Fibroblast of skin of left biceps (primary cell): ENCODE data around the gene NCAM2.

Source experiments
- DNase-seq, 2 experiments: peaks; one replicate each; pipeline ENCODE4 v3.0.0-alpha.2; 2013; ENCODE audit warnings: low read depth in 2 of 2

Gene NCAM2

GRCh38 chr21:21174676-21175075 is 176.5 kb downstream of the NCAM2 start:
- DNase-seq, result no peak

DNA sequence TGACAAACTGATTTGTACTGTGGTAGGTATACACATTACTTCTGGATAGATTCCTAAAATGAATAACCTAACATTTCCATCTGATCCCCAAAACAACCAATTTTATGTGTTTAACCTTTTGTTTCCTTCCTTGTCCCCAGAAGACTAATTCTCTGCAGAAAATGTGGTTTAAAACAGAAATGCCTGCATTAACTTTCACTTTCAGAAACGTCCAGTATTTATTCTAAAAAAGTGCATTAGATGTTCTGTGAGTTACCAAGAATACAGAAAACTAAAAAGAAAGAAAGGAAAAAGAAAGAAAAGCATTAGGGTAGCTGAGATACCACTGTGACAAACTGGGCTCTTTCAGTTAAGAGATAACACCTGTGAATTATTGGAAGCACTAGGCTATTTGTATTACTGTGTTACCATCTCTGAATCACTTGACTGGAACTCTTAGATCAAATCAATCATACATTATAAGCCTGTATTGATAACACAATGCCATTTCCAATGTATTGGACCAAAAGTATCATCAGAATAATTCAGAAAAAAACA is 177.7 kb downstream of the NCAM2 start:
- DNase-seq, result no peak

DNA sequence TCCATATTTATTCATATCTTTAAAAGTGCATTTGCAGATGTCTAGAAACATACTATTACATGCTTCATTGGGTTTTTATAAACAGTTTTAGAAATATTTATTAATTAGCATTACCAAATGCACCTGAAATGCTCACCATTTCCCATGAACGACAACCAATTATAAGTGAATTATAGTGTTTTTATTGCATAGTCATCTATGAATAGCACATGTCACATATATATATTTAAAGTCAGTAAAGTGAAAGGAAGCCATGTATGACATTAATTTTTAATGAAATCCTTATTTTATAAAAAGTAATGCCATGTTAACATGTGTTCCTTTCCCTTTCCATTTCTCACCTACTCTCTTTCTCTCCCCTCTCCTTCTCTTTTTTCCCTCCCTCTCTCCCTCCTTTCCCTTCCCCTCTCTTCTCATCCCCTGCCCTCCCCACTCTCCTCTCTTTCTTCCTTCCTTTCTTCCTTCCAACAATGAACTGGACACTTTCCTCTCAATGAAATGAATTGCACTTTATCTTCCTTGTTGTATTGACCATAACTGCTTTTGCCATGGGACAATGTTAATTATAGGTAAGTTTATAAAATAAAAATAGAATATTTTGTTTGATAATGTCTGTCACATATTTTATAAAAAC is 179.3 kb downstream of the NCAM2 start:
- no peak for DNase-seq

DNA sequence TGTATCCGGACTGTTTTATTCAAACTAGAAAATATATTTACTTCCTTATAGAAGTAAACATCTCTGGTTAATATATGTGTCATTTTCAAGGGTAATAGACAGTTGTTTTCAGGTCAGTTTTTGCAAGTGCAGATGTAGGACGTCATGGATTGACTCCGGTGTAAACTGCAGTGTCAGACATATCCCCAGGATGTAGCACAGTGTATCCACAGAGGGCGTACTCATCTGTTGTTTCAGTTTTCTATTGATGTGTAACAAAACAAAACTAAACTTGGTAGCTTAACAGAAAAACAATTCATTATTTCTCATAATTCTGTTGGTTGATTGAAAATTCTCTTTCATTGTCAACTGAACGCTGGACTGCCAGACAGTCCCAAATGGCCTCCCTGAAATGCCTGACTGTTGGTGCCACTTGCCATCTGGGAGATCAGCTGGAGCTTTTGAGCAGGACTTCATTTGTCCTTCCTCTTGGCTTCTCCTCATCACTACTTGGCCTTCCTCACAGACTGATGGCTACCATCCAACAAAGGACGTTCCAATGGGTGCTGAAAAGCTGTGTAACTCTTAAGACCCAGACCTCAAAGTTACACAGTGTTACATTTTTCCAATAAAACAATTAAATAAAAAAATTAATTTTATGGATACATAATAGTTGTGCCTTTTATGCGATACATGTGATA is 181.6 kb downstream of the NCAM2 start:
- no peak for DNase-seq

GRCh38 chr21:21182401-21183010 is 184.3 kb downstream of the NCAM2 start:
- no peak for DNase-seq

DNA sequence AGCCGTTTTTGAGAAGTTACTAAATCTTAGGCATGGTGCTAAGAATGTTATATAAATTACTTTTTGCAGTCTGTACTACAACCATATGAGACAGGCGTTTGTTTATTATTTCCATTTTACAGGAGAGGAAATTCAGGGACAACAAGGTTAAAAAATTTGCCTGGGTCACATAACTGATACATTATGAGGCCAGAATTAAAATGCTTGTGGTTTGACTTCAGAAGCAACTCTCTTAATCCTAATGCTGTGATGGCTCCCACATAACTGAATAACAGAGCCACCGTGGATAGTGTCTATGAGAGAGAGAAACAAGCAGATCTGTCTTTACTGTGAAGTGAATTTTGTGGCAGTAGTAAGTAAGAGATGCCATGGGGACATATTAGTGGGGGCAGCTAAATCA is 184.9 kb downstream of the NCAM2 start:
- DNase-seq, result no peak

DNA sequence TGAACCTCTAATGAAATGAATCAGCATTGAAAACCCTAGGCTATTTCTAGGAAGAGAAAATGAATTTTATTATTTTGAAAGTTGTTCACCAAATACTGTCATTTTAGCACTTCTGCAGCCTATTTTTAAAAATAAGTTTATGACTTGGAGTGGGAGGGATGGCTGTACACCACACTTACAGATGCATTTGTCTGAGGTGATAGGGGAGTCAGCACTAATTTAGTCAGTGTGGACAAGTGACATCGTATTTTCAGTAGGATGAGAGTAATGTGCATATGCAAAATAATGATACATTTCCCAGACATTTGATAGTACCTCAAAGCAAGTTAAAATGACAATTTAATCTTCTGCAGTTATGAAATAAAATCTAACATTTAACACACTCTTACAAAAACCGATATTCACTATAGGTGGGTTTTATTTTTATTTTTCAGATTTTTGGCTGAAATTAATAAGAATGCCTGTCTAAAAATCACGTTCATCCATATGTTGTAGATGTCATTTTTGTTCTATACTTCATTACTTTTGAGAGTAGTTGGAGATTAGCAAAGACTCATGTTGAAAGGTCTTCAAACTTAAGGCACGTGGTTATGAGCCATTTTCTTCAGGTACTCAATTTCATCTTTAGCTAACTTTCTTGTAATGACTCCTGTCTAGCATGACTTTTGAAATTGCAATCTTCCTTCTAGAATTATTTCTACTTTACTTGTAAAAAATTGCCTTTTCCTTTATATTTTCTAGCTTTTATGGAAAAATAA is 186.7 kb downstream of the NCAM2 start:
- no peak for DNase-seq

- DNase-seq, result no peak
Measured at GRCh38 chr21:21187579-21187978, 189.4 kb downstream of the NCAM2 start.

DNA sequence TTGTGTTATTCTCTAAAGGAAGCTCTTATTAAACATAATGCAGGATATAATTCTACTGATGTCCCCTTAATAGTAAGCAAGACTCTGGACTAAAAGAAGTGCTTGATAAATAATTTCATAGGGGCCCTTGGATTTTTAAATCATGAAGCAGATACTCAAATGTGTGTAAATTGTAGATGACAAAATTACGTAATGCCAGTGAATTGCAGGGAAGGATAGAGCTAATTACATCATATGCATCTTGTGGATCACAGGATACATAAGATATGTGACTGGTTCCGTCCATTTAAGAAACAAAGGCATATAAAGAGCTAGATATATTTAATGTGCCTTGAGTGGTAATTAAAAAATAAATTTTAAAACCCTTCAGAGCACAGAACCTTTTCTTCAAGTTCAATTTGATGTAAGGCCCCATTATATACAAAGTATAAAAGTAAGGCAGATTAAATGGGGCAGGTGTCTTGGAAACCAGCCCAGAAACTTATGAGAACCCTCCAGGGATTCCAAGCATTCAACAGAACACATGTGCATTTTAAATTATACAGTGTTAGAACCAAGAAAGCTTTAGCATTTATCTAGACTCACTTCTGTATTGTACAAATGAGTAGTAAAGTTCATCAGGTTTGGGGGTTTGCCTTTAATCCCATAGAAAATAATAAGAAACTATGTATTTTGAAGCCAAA is 190.4 kb downstream of the NCAM2 start:
- DNase-seq, result no peak

DNA sequence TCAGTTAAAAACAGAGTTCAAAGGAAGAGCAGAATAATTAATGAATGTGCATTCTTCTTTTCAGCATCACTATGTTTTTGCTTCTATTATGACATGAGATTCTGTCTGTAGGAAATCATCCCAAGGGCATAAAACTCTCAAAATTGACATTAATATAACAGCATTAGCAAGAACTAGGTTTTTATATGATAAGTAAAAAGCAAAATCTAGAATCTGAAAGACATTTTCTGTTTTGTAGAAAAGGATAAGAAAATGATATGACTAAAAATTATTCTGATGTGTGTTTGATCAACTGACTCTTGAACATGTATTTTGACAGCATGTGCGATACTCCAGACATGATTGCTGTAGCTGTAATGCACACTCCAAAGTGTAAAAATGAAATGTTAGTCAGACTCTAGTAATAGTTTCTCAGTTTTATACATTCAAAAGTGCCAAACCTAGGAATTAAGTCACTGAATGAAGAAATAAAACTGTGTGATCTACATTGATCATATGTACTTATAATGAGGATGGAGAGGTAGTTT is 197.3 kb downstream of the NCAM2 start:
- DNase-seq, result no peak

DNA sequence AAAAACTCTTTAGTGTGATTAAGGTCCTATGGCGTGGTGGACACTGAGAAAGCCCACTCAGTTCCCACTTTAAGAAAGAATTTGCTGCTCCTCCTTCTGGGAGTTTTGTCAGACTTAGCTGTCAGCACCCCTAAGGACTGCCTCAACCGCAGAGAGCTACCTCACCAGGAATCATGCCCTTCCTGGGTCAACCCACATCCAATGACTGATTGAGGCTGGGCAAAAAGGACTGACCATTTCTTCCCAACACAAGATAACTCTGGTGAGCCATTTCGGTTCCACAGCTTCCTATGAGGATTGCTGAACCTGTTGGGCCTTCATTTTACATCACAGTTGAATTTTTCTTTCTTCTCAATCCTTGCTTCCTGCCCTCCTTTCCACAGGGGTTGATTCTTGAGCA is 197.9 kb downstream of the NCAM2 start:
- no peak for DNase-seq

DNA sequence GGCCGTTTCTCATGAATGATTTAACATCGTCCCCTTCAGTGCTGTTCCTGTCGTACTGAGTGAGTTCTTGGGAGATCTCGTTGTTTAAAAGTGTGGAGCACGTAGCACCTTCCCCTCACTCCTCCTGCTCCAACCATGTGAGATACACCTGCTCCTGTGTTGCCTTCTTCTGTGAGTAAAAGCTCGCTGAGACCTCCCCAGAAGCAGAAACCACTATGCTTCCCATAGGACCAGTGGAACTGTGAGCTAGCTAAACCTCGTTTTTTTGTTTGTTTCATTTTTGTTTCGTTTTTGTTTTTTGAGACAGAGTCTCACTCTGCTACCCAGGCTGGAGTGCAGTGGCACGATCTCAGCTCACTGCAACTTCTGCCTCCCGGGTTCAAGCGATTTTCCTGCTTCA is 198.6 kb downstream of the NCAM2 start:
- DNase-seq, result no peak

DNA sequence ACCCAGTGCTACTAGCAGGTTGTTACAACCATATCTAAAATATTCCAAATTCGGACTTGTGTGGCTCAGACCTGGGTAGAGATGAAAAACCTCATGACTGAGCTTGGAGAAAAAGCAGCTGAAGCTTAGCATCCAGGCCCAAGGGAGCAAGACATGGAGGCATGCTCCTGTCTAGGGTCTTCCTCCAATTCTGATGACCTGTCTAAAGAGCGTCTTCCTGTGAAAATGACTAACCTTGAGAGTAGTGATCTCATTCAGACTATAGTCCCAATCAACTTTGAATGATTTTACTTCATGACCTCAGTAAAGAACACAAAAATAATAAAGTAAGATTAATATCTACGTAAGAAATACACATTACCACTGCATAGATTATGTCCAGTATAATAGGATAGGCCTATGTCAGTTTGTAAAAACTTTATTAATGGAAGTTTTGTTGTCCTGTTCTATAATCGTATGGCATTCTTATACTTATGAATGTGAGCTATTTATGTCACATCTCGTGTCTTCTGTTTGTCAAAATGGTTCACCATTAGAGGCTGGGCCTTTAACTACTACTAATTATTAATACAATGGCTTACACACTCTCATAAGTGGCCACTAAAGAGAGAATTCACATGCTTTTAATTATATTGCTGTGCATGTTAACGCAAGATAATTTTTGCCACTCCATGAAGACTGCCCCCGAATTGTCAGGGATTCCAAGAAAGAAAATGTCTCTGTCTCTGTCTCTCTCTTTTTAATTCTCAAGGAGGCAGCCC is 201.3 kb downstream of the NCAM2 start:
- no peak for DNase-seq

GRCh38 chr21:21200103-21200938 is 202.1 kb downstream of the NCAM2 start:
- peak; percentile 97 for DNase-seq

DNA sequence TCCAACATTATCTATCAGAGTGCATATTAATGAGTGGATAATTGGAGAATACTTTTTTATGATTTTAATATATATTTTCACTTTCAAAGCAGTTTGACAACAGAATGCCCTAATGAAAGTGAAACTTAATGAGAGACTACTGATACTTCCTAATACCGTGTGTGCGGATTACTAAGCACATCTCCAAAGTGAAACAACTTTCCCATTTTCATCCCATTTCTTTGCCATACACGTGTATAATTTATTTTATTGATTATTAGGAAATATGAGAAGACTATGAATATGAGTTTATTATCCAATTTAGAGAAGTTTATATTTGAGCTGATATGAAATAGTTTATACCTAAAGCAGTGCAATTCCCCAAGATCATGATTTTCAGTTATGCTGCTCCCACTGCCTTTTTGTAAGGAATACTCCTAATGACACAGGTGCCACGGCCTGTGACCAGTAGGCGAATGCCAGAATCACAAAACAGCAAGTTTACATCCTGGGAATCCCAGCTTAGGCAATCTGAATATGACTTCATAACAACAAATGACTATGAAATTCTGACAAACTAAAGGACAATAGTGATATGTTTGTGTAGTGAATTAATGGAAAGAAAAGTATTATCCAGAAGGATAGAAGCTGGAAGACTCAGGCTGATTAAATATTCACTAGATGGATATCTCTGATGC is 202.9 kb downstream of the NCAM2 start:
- no peak for DNase-seq

DNA sequence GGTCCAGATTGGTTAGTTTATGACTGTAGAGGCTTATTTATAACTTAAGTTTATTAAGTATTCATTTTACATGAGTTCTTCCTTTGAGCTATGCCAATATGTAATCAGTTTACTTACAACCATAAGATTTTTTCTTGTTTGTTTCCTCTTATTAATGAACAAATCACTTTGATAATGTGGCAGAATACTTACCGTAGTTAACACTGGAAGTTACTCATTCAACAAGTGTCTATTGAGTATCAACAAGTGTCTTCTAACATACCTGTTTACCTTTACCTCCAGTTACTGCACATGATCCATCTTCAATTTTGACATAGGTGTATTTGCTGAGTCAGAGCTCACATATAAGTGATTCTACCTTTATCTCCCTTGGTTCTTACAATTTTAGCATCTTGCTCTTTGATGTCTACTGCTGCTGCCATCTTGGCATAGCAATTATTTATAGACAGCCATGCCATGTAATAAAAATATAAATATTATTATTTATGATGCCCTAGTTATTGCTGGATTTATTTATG is 205.7 kb downstream of the NCAM2 start:
- no peak for DNase-seq

DNA sequence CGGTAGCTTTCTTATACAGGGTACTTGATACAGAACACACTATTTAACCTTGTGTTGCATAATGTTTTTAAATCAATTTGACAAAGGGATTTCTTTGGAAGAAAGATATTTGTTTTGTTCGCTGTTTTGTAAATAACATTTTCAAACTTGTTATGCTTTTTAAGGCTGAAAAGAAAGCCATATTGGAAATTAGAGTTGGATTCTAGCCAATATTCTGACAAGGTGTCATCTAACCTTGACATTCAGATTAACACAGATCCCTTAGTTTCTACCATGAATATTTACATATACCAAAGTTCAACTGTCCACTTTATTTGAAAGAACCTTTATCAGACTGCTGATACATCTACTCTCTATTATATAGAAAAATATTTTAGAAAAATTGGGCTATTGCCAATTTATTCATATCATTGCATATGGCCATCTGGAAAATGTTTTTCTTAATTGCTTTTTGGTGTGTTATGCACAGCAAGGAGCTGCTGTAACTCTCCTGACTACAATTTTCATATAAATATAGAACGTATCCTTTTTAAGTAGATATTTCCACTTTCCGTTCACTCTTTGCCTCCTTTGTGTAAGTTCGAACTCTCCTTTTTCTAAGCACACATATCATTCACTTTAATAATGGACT is 206.3 kb downstream of the NCAM2 start:
- no peak for DNase-seq

DNA sequence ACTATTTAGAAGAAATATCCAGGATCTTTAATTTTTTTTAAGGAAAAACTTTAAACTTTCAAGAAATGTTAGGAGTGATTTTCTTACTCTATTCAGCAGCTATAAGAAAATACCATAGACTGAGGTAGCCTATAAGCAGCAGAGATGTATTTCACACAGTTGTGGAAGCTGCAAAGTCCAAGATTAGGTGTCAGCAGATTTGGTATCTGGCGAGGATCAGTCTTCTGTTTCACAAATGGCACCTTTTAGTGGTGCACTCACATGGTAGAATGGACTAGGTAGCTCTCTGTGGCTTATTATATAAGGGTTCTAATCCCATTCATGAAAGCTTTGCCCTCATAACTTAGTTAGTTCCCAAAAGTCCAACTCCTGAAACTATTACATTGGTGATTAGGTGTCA is 207.4 kb downstream of the NCAM2 start:
- DNase-seq, result no peak

DNA sequence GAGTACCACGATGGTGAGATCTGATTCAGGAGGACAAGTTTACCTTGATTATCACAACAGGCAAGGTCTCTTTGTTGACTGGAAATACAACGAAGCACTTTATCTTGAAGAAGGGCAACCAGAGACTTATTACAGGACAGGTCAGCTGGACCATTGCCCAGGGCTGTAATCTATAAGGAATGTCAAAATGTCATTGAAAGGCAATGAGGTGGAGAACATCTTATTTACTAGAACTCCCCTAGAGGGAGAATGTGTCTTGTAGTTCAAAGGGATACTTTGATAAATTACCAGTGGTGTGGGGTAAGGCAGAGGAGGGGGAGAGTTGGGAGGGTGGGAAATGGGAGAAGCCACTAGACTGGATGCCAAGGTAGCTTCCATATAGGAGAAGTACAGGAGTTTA is 212.3 kb downstream of the NCAM2 start:
- no peak for DNase-seq
